ENCODE data around the gene RAB31. TPM values are rescaled to one million over a fixed set of nuclear protein-coding genes. Genes with fewer than 3 reads are reported as not detected.

Gene RAB31
- polyA plus RNA-seq, 1 of the 3 experiments (the other 2 are of a cell fraction) = 23.0 TPM

- TF ChIP-seq CTCF (IDR thresholded peaks at IDR 0.05) (no peak), REST (IDR thresholded peaks at IDR 0.05; ENCODE audit: low read depth, low read length) (no peak)
Observed at GRCh38 chr18:9695605-9696004, 12.5 kb upstream of the RAB31 start (continued).

GRCh38 chr18:9696112-9696511 is 12.0 kb upstream of the RAB31 start:
- no peaks in the 10 kb centered on the region for H4K20me1 ChIP-seq (ENCODE audit: insufficient read depth)
- TF ChIP-seq CHD2 (IDR thresholded peaks at IDR 0.05; ENCODE audit: low read length, partially characterized antibody) = no peak
- TF ChIP-seq ELF1 (IDR thresholded peaks at IDR 0.05) = no peak
- H2AFZ ChIP-seq (ENCODE audit: low read depth) = no peak overlapping the region
- no peak overlapping the region for H3K4me2 ChIP-seq
- H3K9ac ChIP-seq = no peak overlapping the region
- H3K36me3 ChIP-seq (replicated peaks in 1 of 2; ENCODE audit: control insufficient read depth in 1 of 2, insufficient read depth in 2 of 2, low read length in 1 of 2) = no peaks in the 10 kb centered on the region
- H3K79me2 ChIP-seq (ENCODE audit: insufficient read depth) = no peaks in the 10 kb centered on the region
- DNase-seq = no peak
- no peaks in the 10 kb centered on the region for H3K9me2 ChIP-seq
- H3K9me3 ChIP-seq = no peaks in the 10 kb centered on the region
- ChIA-PET POLR2A (no interaction called here), CTCF (no interaction called here)
- no peaks in the 10 kb centered on the region for H3F3A ChIP-seq (replicated peaks; ENCODE audit: insufficient read depth)
- H3K27ac ChIP-seq (ENCODE audit: low read depth in 2 of 2, low read length in 1 of 2) = no peak overlapping the region
- H3K4me3 ChIP-seq (ENCODE audit: low read depth in 2 of 2, low read length in 1 of 2) = no peak overlapping the region
- WGBS (ENCODE audit: low lambda C conversion rate) = 86% methylated on average over 2 of the region's 2 CpGs
- peaks cover 0 to 2% of the 10 kb centered on the region in 2 experiments; a peak in 2 of 4 replicates for H3K4me1 ChIP-seq (ENCODE audit: control insufficient read depth in 1 of 2, insufficient read depth in 2 of 2, low read depth in 1 of 2, low read length in 1 of 2)
- no peaks in the 10 kb centered on the region for H3K27me3 ChIP-seq (ENCODE audit: insufficient read depth)

- H3K9me2 ChIP-seq = no peaks in the 10 kb centered on the region
- no peaks in the 10 kb centered on the region for H3K79me2 ChIP-seq (ENCODE audit: insufficient read depth)
- no peaks in the 10 kb centered on the region; a peak in 1 of 4 replicates for H3K4me1 ChIP-seq (ENCODE audit: control insufficient read depth in 1 of 2, insufficient read depth in 2 of 2, low read depth in 1 of 2, low read length in 1 of 2)
- H3K9me3 ChIP-seq = no peaks in the 10 kb centered on the region
- no peak overlapping the region for H3K27ac ChIP-seq (ENCODE audit: low read depth in 2 of 2, low read length in 1 of 2)
- H2AFZ ChIP-seq (ENCODE audit: low read depth) = no peak overlapping the region
- H3K27me3 ChIP-seq (ENCODE audit: insufficient read depth) = no peaks in the 10 kb centered on the region
- H4K20me1 ChIP-seq (ENCODE audit: insufficient read depth) = no peaks in the 10 kb centered on the region
- WGBS (ENCODE audit: low lambda C conversion rate) = 100% methylated on average over 1 of the region's 1 CpG
- CTCF ChIA-PET = interaction anchor here (0.9 kb wide), 1 partner anchor 18 kb away, joined by 4 read pairs; no protein-coding TSS in a partner anchor
- no peak overlapping the region for H3K9ac ChIP-seq
- H3K4me2 ChIP-seq = no peak overlapping the region
- no peaks in the 10 kb centered on the region for H3K36me3 ChIP-seq (replicated peaks in 1 of 2; ENCODE audit: control insufficient read depth in 1 of 2, insufficient read depth in 2 of 2, low read length in 1 of 2)
- POLR2A ChIA-PET = no interaction called here
- no peak overlapping the region for H3K4me3 ChIP-seq (ENCODE audit: low read depth in 2 of 2, low read length in 1 of 2)
- no peak for DNase-seq
- no peaks in the 10 kb centered on the region for H3F3A ChIP-seq (replicated peaks; ENCODE audit: insufficient read depth)
- TF ChIP-seq REST (IDR thresholded peaks at IDR 0.05; ENCODE audit: low read depth, low read length) = no peak
- TF ChIP-seq GABPA (IDR thresholded peaks at IDR 0.05; ENCODE audit: low read depth) = no peak
- no peak for TF ChIP-seq MXI1 (IDR thresholded peaks at IDR 0.05; ENCODE audit: low read depth, low read length)
- no peak for TF ChIP-seq EP300 (IDR thresholded peaks at IDR 0.05; ENCODE audit: borderline replicate concordance in 1 of 2, low read depth in 1 of 2, low read length in 1 of 2)
- TF ChIP-seq RFX5 (IDR thresholded peaks at IDR 0.05; ENCODE audit: low read length) = no peak
- no peak for TF ChIP-seq SMC3 (IDR thresholded peaks at IDR 0.05; ENCODE audit: low read depth, low read length)
- TF ChIP-seq ZBTB33 (IDR thresholded peaks at IDR 0.05; ENCODE audit: borderline replicate concordance, low read depth) = no peak
- TF ChIP-seq USF2 (IDR thresholded peaks at IDR 0.05; ENCODE audit: borderline replicate concordance, low read depth, low read length) = no peak
Observed at GRCh38 chr18:9696701-9697100, 11.4 kb upstream of the RAB31 start.

Measured in SK-N-SH (cell line).